Stimulated activated CD4-positive, alpha-beta T cell treated with anti-CD3 and anti-CD28 coated beads, Interleukin-12 subunit alpha, Interleukin-12 subunit beta, amount 100 ng/mL, for 4 hours (primary cell): ENCODE results near the gene DENND2A.
A peak's percentile ranks its signal among the peaks of the same experiment; 100 is the strongest.
"Not testable (repeated sequence)": the region's sequence is repeated elsewhere in the genome, so short reads cannot be mapped to it uniquely, and the experiment has no call there.

ENCODE experiments used
- DNase-seq: peaks from one replicate; pipeline ENCODE4 v3.0.0-alpha.2; 2020

DENND2A gene

DNA sequence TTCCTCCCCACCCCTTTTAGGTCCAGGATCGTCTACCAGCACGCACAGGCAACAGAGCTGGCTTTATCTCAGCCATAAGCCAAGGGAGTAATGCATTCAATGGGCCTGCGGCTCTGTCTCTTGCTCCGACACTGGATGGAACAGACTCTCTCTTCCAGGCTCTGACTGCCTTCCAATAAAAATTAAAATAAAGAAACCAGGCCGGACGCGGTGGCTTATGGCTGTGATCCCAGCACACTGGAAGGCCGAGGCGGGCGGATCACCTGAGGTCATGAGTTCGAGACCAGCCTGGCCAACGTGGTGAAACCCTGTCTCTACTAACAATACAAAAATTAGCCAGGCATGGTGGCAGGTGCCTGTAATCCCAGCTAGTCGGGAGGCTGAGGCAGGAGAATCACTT lies 4.1 kb upstream of the DENND2A start:
- DNase-seq: not testable (repeated sequence)

DNA sequence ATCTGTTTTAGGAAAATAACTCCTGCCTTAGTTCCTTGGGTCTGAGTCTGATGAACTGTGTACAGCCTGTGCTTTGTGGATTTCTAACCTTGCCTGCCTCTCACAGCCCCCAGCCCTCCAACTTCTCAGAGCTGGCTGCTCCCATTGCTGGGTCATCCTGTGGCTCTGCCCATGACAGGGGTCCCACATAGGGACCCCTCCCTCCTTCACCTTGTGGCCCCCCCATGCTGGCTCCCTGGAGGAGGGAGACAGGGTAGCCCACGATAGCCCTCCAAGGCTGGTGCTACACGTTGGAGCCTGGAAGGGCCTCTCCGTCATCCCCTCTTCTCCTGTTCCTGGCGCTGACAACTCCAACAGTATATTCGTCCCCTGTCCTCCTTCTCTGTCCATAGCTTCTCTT lies 2.8 kb upstream of the DENND2A start:
- no peak for DNase-seq

DNA sequence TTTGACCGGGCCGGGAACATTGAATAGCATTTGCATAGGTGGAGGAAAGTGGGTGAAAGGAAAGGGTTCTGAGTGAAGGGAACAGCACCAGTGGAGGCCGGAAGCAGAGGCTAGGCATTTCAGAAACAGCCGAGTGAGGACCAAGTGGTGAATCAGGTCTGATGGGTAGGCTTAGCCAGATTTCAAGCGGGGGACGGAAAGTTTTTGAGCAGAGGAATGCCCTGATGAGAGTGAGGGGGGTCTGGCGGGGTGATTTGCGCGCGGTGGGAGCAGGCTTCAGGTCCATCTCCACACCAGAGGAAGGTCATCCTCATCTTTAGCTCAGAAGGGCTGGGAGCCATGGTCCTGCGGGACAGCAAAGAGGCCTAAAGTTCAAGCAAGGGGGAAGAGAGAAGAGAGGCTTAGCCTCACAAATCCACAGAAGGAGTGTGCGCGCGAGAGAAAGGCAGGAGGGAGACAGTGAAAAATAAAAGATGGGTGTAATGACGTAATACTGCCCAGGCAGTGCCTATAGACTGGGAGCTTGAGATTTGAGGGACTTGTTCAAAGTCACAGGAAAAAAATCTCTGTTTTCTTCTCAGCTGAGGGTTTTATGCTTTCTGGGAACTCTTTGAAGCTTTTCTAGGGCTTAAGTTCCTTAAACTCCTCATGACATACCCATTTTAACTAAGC lies 1.0 kb upstream of the DENND2A start:
- no peak for DNase-seq

DNA sequence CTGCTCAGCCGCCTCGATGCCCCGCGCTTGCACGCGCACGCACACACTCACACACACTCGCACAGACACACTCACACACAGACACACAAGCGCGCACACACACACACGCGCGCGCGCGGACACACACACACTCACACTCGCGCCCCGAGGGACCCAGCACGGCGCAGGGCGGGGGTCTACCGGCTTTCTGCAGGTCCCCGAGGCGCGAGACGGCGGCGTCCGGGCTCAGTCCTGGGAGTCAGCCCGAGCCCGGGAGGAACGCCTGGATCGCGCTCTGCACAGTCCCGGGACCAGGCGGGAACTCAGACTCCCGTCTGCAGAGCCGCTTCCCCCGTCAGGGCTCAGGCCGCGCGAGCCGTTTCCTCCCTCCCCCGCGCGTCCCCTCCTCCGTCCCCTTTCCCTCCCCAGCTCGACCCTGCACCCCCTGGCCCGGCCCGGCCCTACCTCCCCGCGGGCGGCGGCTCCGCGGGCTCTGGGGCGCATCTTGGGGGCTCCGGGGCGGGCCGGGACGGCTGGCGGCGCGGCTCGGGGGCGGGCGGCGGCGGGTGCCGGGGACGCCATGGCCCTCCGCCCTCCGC lies 464 bp downstream of the DENND2A start:
- DNase-seq: peak; percentile 7

DNA sequence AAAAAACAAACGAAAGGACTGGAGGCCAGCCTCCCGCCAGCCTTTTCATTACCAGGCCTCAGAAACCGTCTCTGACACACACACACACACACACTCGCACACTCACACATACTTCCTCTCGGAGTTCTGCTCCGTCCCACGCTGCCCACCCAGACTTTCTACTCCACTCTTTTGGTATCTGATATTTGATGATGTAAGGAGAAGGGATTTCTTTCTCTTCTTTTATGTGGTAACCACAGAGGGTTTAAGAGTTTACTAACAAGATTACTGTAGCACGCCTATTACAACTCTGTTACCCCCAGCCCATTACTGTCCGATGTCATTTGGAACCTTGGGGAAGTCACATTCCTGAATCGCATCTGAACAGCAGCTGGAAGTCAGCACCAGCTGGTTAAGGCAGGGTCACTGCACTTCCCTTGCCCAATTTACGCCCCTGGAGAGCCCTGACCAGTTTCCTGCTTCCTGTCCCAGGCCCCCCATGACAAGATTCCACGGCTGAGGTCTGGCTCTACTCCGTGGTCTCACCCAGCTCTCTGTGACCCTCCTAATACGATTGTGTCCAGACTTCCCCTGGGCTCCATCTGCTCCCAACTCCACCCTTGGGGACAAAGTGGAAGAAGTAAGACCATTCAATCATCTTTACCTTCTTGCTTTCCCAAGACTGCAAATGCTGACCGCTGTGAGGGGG lies 1.1 kb downstream of the DENND2A start:
- no peak for DNase-seq

DNA sequence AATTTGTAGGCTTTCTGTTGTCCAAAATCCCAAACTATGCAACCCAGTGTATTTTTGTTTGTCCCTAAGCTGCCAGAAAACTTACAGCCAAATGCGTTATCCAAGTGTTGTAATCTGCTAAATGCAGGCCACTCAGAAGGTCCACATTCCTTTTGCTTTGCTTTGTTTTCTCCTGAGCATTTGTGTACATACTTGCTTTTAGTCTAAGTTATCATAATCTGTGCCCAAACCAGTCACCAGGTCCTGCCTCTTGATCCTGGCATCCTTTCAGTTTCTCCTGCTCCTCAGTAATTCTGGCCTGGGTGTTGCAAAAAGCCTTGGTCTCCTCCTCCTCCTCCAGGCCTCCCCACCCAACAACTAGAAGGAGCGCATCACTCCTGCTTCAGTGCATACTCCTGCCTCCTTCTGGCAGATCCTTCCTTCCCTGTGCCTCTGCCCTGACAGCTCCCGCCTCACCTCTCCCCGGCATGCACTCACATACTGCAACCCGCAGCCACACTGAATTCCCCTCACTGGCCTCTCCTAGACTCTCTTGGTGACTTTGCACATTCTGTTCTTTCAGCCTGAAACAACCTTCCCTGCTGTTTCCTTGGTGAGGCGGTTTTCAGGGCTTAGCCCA lies 2.3 kb downstream of the DENND2A start:
- no peak for DNase-seq

DNA sequence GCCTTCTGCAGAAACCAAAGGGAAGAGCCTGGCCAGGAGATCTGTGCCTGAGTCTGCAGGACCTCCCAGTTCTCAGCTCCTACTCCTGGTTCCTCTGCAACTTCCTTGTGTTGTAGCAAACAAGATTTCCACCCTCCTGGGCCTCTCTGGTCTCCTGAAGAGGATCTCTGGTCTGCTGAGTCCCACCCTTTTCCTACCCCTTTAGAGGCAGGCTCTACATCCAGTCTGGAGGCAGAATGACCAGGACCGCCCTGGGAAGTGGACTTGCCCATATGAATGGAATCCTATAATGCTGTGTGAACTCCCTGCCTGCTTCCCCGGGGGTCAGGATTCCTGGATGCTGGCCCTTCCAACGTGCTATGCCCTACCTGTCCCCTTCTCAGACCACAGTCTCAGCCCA lies 3.2 kb downstream of the DENND2A start:
- no peak for DNase-seq

DNA sequence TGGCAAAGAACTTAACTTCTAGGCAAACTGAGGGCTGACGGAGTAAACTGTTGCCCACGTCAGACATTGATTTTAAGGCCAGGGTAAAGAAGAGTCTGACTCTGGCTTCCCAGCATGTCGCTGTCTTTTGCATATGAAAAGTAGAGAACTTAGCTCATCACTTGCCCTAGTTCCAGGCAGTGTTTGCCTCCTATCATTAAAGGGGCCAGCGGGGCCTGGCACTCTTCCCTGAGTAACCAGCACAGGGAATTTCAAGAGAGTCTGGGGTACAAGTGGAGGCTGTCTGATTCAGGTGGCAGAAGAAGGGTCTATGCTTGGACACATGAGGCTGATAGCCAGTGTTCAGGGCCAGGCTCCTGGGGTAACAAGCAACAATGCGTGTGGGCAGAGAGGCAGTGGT lies 4.8 kb downstream of the DENND2A start:
- DNase-seq: no peak

DNA sequence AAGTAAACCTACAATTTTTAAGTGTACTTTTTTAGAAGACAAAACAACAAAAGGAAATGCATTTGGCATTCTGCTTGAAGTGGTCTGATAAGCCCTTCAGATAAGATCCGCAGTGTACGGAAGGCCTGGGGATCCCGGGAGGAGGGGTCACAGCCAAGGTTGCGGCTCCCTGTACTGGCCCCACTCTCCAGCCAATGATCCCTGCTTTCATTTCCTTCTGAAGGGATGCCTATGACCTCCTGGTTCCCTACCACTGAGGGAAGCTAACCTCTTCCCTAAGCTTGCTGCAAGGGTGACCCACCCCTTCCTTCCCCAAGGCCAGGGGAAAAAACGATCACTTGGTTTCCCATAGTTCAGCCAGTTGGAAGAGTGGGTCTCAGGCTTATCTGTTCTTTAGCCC lies 5.3 kb downstream of the DENND2A start:
- no peak for DNase-seq

DNA sequence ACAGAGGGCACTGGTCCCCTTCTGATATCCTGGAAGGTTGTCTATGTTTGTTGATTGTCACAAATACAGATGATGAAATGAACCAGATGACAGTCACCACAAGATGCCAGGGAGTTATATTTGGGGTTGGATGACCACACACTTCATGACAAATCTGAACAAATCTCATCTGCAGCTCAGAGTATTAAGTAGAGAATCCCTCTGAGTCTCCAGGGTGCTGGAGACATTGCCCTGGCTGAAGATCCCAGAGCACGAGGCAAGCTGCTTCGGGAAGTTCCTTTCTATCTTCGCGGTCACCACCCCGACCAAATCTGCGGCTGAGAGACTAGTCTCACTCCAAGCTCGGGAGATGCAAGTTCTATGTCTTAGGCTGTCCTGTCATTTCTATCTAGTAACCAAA lies 9.0 kb downstream of the DENND2A start:
- DNase-seq: no peak

DNA sequence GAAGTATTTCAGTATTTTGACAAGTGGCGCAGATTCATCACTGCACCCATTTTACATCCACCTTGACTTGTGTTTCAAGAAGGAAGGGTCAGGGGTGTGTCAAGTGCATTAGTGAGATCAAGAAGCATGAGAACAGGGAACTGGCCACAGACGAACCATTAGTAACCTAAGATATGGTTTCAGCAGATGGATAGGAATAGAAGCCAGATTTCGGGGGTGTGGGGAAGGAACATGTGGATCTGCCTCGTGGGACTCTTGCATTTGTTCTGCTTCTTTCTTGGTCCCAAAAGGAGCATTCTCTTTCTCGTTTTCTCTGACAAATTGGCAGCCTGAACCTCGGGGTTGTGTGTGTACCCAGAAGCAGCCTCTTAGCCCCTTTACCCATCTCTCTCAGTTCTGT lies 9.6 kb downstream of the DENND2A start:
- no peak for DNase-seq

DNA sequence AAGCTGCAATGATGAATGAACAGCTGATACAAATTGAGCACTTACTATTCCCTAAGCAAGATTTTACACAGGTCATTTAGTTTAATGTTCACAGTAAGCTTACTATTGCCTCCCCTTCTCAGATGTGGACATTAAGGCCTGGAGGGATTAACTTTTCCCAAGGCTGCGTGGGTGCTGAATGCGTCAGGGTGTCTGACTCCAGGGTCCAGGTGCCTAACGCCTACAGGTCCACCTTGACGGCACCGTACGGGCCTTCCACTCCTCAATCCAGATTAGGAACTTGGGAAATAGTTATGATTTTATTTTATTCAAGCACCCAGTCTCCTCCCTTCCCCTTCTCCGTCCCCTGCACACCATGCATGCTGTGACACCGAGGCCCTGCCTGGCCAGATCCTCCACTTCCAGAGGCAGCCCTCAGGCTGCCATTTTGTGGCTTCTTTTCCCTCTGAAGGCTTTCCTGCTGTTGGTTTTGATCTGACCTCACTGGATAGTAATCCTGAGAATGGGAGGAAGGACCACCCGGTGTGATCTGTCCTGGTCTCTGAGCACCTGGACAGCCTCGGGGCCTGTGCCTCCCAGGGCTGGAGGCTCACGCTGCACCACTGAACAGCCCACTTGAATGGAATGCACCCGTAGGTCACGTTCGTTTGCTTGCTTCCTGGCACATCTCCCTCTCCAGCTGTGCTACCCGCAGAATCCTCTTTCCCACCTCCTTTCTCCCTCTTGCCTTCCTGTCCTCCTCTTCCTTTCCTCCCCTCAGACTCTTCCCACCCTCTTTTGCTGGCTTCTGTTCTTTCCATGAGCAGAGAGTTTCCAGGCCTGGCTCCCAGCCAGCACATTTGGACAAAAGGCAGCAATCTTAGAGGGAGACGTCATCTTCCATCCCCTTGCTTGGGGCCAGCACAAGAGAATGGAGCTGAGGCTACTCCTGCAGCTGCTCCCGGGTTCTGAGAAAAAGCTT lies 14.4 kb downstream of the DENND2A start:
- DNase-seq: no peak

DNA sequence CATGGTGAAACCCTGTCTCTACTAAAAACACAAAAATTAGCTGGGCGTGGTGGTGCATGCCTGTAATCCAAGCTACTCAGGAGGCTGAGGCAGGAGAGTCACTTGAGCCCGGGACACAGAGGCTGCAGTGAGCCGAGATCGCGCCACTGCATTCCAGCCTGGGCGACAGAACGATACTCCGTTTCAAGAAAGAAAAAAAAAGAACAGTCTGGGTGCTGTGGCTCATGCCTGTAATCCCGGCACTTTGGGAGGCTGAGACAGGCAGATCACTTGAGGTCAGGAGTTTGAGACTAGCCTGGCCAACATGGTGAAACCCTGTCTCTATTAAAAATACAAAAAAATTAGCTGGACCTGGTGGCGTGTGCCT lies 15.4 kb downstream of the DENND2A start:
- DNase-seq: not testable (repeated sequence)

DNA sequence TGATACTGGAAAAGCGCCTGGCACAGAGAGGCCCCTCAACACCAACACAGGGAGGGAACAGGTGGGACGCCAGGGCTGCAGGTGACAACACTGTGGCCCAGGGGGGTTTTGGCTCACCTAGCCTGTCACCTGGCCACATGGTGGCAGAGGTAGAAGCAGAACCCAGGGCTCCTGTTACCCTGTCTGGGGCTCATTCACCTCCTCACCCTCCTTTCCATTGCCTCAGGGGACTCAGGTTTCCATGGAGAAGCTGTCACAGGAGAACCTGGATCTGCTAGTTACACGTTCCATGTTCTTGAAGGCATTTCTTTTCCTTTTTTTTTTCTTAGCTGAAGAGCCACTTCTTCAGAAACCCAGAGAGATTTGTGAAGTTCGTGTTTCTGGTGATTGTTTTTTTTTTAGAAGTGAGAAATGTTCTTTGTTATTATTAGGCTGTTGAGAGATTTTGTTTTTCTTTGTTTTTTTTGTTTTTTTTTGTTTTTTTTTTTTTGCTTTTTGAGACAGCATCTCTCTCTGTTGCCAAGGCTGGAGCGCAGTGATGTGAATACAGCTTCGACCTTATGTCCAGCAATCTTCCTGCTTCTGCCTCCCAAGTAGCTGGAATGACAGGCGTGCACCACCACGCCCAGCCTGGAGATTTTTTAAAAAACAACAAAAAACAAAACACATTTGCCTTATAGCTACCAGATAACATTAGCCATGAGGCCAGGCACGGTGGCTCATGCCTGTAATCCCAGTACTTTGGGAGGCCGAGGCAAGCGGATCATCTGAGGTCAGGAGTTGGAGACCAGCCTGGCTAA lies 16.0 kb downstream of the DENND2A start:
- DNase-seq: no peak

DNA sequence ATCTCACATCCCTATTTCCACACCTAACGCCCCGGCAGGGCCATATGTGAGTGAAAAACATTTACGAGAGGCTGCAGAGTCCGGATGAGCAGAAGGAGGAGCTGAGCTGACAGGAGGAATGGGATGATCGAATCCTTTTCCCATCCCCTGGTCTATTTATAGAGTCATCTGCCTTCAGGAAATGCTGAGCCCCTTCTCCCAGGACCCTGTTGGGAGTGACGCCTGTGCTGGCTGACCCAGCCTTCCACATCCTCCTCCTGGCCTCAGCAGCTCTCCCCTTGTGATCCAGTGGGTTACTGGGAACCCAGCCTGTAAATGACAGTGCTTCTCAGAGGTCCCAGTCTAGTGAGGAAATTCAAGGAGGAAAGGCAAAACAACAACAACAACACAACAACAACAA lies 16.6 kb downstream of the DENND2A start:
- DNase-seq: no peak

DNA sequence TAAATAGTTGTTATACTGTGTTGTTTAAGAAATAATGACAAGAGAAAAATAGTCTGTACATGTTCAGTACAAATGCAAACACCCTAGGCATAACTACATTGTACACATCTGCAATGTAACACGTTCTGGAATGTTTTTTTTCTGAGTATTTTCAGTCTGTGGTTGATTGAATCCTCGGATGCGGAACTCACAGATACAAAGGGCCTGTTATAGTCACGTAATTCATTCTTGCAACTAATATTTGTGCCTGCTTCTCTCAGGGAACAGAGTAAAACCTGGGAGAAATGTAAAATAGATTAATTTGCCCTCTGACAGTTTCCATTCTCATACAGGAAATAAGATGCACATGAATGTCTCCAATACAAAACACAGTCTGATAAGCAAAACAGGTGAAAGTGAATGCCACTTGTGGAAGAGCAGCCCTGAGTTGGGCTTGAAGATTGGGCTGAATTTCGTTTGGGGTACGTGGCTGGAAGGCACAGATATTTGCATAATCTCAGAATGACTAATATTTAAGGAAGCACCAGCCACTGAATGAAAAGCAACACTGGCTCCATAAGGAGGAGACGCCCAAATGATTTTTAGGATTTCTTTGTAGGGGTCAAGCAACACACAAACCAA lies 19.1 kb downstream of the DENND2A start:
- DNase-seq: no peak

DNA sequence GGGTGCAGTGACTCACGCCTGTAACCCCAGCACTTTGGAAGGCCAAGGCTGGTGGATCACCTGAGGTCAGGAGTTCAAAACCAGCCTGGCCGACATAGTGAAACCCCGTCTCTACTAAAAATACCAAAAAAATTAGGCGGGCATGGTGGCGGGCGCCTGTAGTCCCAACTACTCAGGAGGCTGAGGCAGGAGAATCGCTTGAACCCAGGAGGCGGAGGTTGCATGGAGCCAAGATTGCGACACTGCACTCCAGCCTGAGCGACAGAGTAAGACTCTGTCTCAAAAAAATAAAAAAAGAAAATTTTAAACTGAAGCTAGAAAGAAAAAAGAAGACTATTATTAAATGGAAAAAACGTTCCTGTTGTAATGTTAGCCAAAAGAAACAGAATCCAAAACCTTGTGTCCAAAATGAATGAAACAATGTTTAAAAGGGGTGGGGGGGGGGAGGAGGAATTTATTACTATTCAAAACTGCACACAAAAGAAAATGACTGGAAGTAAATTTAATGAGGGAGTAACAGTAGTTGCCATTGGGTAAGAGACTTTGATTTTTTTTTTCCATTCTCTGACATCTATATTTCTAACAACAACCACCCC lies 20.6 kb downstream of the DENND2A start:
- DNase-seq: not testable (repeated sequence)

DNA sequence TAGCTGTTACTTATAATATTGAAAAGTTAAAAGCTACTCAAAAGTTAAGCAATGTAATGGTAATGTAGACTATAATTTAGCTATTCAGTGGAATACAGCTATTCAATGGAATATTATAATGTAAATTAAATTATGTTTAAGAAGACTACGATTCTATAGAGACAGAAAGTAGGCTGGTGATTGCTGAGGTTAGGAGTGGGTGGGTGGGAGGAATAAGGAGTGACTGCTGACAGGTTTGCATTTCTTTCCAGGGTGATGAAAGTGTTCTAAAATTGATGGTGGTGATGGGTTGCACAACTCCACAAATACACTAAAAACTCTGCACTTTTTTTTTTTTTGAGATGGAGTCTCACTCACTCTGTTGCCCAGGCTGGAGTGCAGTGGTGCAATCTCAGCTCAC lies 21.4 kb downstream of the DENND2A start:
- DNase-seq: no peak

DNA sequence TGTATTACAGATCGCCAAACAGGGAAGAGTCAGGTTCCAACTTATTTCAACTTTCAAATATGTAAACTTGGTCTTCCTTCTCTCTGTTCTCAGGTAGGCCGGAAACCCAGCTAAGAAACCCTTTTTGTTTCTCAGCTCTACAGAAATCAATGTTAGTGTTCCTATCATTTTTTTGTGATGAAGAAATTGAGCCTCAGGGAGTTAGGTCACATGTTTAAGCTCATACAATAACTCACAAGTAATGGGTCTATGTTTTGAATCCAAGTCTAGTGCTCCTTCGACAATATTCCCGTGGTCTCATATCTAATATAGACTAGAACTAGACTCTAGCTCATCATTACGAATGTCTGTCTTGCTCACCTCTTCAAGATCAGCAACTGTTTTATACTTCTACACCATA lies 22.3 kb downstream of the DENND2A start:
- no peak for DNase-seq

DNA sequence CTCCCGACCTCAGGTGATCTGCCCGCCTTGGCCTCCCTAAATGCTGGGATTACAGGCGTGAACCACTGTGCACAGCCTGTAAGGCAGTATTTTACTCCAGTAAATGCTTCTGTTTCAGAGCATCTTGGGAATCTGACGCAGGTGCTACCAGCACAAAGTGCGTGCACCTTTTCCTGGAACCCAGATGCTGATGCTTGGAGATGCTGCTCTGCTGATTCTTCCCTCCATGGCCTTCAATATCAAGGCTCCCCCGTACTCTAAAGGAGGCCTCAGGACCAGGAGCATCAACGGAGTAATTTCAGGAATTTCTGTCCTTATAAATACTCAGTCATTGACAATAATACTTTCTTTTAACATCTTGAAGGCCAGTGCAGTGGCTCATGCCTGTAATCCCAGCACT lies 23.5 kb downstream of the DENND2A start:
- no peak for DNase-seq

DNA sequence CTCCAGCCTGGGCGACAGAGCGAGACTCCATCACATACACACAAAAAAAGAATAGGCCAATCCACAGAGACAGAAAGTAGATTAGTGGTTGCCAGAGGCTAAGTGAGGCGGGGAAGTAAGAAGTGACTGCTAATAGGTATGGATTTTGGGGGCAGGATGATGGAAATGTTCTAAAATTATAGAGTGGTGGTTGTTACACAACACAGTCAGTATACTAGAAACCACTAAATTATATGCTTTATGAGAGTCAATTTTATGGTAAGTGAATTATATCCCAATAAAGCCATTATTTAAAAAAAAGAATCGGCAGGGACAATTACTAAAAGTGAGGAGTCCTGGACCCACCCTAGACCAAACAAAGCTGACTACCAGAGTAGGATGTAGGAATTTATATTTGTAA lies 24.3 kb downstream of the DENND2A start:
- DNase-seq: no peak
